Parathyroid adenoma (tissue), 2 donors: ENCODE results near the gene PTPN2.
"Not testable (repeated sequence)": the region's sequence is repeated elsewhere in the genome, so short reads cannot be mapped to it uniquely, and the experiment has no call there.

Experiments
- H2AFZ ChIP-seq: fragments of 300-600 bp; sonication (generic); one replicate; pipeline ENCODE4 v1.7.0; 2017; ENCODE audit warnings: antibody characterized with exemption, mild to moderate bottlenecking
- H3K27ac ChIP-seq: fragments of 300-600 bp; sonication (generic); one replicate; pipeline ENCODE4 v1.7.0; 2017
- H3K27me3 ChIP-seq: fragments of 300-600 bp; sonication (generic); one replicate; pipeline ENCODE4 v1.7.0; 2017; ENCODE audit warnings: low read length; ENCODE audit not compliant: control insufficient read depth, insufficient read depth
- H3K36me3 ChIP-seq: fragments of 300-600 bp; sonication (generic); one replicate; pipeline ENCODE4 v1.7.0; 2017; ENCODE audit warnings: low read length; ENCODE audit not compliant: control insufficient read depth, insufficient read depth
- H3K4me1 ChIP-seq: fragments of 300-600 bp; sonication (generic); one replicate; pipeline ENCODE4 v1.7.0; 2017; ENCODE audit warnings: control low read depth
- H3K4me2 ChIP-seq: fragments of 300-600 bp; sonication (generic); one replicate; pipeline ENCODE4 v1.7.0; 2017; ENCODE audit warnings: low read length
- H3K4me3 ChIP-seq: fragments of 300-600 bp; sonication (generic); one replicate; pipeline ENCODE4 v1.7.0; 2017; ENCODE audit warnings: low read depth, low read length
- H3K79me2 ChIP-seq: fragments of 300-600 bp; sonication (generic); one replicate; pipeline ENCODE4 v1.7.0; 2017; ENCODE audit warnings: control low read depth
- H3K9ac ChIP-seq: fragments of 300-600 bp; sonication (generic); one replicate; pipeline ENCODE4 v1.7.0; 2017; ENCODE audit warnings: mild to moderate bottlenecking
- H3K9me3 ChIP-seq: fragments of 300-600 bp; sonication (generic); one replicate; pipeline ENCODE4 v1.7.0; 2017; ENCODE audit warnings: low read length; ENCODE audit not compliant: control insufficient read depth
- TF ChIP-seq, protein P1 (sequence below): fragments of 300-600 bp; sonication (generic); IDR thresholded peaks from one replicate; pipeline ENCODE4 v1.7.0; 2017; ENCODE audit warnings: antibody characterized with exemption, mild to moderate bottlenecking
- donor health status: primary hyperparathyroidism.

PTPN2 gene

DNA sequence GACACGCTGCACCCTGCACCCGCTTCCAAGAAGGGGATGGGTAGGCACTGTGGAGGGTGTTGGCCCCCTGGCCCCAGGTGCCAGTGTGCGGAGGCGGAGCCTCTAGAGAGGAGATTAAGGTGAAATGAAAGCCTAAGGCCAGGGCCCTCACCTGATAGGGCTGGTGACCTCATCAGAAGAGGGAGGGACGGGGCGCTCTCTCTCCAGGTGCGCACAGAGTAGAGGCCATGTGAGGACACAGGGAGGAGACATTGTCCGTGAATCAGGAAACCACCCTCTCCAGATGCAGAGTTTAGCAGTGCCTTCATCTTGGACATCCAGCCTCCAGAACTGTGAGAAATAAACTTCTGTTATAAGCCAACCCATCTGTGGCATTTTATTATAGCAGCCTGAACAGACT is 118.9 kb downstream of the PTPN2 start:
- H3K4me1 ChIP-seq: no peaks in the 10 kb centered on the region

DNA sequence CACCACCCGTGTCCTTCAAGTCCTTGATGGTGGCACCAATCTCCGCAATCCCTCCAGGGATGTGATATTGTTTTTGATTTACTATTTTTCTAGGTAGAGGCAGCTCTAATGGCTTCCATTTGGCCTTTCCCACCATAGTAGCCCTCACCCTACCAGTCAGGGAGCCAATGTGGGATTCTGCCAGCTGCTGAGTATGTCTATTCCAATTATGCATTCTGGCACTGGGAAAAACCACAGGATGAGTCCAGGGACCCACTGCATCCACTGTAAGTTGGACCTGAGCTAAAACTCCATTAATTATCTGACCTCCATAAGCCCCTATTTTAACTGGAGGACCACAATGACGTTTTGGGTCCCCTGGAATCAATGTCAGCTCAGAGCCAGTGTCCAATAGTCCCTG is 125.5 kb downstream of the PTPN2 start:
- not testable (repeated sequence) for H3K9me3 ChIP-seq, H3K36me3 ChIP-seq, H3K4me2 ChIP-seq, H3K27ac ChIP-seq, H3K9ac ChIP-seq, H2AFZ ChIP-seq, H3K27me3 ChIP-seq, H3K4me1 ChIP-seq, H3K4me3 ChIP-seq, H3K79me2 ChIP-seq

More for the DNA sequence above, 118.9 kb downstream of the PTPN2 start:
- TF ChIP-seq, protein P1, sequence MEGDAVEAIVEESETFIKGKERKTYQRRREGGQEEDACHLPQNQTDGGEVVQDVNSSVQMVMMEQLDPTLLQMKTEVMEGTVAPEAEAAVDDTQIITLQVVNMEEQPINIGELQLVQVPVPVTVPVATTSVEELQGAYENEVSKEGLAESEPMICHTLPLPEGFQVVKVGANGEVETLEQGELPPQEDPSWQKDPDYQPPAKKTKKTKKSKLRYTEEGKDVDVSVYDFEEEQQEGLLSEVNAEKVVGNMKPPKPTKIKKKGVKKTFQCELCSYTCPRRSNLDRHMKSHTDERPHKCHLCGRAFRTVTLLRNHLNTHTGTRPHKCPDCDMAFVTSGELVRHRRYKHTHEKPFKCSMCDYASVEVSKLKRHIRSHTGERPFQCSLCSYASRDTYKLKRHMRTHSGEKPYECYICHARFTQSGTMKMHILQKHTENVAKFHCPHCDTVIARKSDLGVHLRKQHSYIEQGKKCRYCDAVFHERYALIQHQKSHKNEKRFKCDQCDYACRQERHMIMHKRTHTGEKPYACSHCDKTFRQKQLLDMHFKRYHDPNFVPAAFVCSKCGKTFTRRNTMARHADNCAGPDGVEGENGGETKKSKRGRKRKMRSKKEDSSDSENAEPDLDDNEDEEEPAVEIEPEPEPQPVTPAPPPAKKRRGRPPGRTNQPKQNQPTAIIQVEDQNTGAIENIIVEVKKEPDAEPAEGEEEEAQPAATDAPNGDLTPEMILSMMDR: no peak
- no peaks in the 10 kb centered on the region for H3K27me3 ChIP-seq
- no peak overlapping the region for H3K4me3 ChIP-seq
- H3K36me3 ChIP-seq: no peaks in the 10 kb centered on the region
- H3K4me2 ChIP-seq: no peak overlapping the region
- H3K79me2 ChIP-seq: no peaks in the 10 kb centered on the region
- H2AFZ ChIP-seq: no peak overlapping the region
- no peak overlapping the region for H3K27ac ChIP-seq
- no peak overlapping the region for H3K9ac ChIP-seq
- H3K9me3 ChIP-seq: no peaks in the 10 kb centered on the region

DNA sequence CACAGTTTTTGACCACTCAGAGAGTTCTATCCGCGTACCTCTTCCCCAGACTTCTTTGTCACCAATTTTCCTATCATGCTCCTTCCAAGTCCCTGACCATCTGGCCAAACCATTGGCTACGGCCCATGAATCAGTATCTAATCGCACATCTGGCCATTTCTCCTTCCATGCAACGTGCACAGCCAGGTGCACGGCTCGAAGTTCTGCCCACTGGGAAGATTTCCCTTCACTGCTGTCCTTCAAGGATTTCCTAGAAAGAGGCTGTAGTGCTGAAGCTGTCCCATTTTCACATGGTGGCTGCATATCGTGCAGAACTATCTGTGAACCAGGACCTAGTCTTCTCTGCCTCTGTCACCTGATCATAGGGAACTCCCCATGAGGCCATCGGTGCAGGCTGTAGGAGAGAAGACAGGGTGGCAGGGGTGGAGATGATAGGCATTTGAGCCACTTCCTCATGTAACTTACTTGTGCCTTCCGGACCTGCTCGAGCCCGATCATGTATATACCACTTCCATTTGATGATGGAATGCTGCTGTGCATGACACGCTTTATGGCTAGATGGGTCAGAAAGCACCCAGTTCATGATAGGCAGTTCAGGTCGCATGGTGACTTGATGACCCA is 127.3 kb downstream of the PTPN2 start:
- H3K36me3 ChIP-seq, H3K9ac ChIP-seq: not testable (repeated sequence)

DNA sequence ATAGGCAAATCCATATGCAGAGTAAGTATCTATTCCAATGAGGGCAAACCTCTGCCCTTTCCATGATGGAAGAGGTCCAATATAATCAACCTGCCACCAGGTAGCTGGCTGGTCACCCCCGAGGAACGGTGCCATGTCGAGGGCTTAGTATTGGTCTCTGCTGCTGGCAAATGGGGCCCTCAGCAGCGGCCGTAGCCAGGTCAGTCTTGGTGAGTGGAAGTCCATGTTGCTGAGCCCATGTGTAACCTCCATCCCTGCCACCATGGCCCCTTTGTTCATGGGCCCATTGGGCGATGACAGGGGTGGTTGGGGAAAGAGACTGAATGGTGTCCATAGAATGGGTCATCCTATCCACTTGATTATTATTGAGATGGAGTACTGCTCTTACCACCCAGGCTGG is 128.4 kb downstream of the PTPN2 start:
- H2AFZ ChIP-seq, H3K4me1 ChIP-seq, H3K27me3 ChIP-seq, H3K79me2 ChIP-seq, H3K36me3 ChIP-seq, H3K9ac ChIP-seq, H3K4me2 ChIP-seq, H3K4me3 ChIP-seq, H3K27ac ChIP-seq, H3K9me3 ChIP-seq: not testable (repeated sequence)

More for the DNA sequence above, 127.3 kb downstream of the PTPN2 start:
- H3K4me1 ChIP-seq, H3K27me3 ChIP-seq, H3K4me2 ChIP-seq, H2AFZ ChIP-seq, H3K79me2 ChIP-seq, H3K9me3 ChIP-seq, H3K27ac ChIP-seq, H3K4me3 ChIP-seq: not testable (repeated sequence)

DNA sequence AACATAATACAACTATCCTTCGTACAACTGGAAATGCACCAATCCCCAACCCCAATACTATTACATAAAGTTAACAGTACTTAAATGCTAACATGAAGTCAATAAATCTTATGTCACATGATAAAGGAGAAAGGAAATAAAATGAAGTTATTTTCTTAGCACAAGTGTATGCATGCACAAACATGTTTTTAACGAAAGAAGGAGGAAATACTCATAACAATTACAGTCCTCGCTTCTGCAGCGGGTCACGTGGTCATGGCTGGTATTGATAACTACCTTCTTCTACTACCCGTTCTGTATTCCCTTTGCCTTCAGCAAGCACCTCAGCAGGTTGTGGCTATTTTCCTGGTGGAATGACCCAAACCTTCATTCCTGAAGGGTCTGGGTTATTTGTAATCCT is 129.5 kb downstream of the PTPN2 start:
- H3K4me1 ChIP-seq: no peaks in the 10 kb centered on the region
- H3K36me3 ChIP-seq: no peaks in the 10 kb centered on the region
- H3K4me2 ChIP-seq: no peak overlapping the region
- no peak overlapping the region for H3K27ac ChIP-seq
- H3K27me3 ChIP-seq: no peaks in the 10 kb centered on the region
- TF ChIP-seq, protein P1: no peak
- no peak overlapping the region for H3K4me3 ChIP-seq
- H3K79me2 ChIP-seq: no peaks in the 10 kb centered on the region
- H3K9me3 ChIP-seq: no peaks in the 10 kb centered on the region
- H2AFZ ChIP-seq: no peak overlapping the region
- no peak overlapping the region for H3K9ac ChIP-seq

DNA sequence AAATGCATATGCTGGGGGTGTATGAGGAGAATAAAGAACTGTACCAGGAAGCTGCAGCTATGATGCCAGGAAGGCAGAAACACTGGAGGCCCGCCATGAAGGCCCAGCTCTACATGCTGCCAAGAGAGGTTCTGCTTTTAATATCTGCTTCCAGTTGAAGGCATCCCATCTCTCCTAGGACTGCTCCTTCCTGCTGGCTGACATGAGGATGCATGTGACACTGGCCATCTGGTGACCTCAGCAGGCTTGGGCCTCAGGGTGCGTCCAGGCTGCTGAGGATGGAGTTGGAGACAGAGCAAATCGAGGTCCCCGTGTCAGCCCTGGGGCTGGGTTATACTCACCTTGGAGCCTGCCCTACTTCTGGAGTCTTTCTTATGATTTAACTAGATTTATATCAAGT is 132.1 kb downstream of the PTPN2 start:
- Histone ChIP-seq H3K4me2 (no peak overlapping the region), H2AFZ (no peak overlapping the region), H3K27me3 (no peaks in the 10 kb centered on the region), H3K9me3 (no peaks in the 10 kb centered on the region), H3K4me1 (no peaks in the 10 kb centered on the region), H3K79me2 (no peaks in the 10 kb centered on the region), H3K9ac (no peak overlapping the region), H3K36me3 (no peaks in the 10 kb centered on the region), H3K27ac (no peak overlapping the region), H3K4me3 (no peak overlapping the region)
- TF ChIP-seq, protein P1: no peak
